Measurements from ENCODE around the gene CCNB1IP1. TPM values are rescaled to one million over a fixed set of nuclear protein-coding genes. Genes with fewer than 3 reads are reported as not detected.

CCNB1IP1 gene
- total RNA-seq, 1 donor from 2014 or later: 50.2 TPM

Other genes starting within 250 kb of the CCNB1IP1 start
- gene OR4K17, start 222.5 kb downstream of the CCNB1IP1 start, total RNA-seq: not detected in 2 replicates
- gene OR4N5, start 194.5 kb downstream of the CCNB1IP1 start, total RNA-seq: not detected in 2 replicates
- gene OR11G2, start 142.4 kb downstream of the CCNB1IP1 start, total RNA-seq: not detected in 2 replicates
- gene OR11H6, start 109.6 kb downstream of the CCNB1IP1 start, total RNA-seq: not detected in 2 replicates
- gene OR11H7, start 104.3 kb downstream of the CCNB1IP1 start, total RNA-seq: not detected in 2 replicates
- not detected in 2 replicates for gene OR11H4, start 94.0 kb downstream of the CCNB1IP1 start, total RNA-seq
- 9.6 and 11.3 TPM in 2 replicates for gene TTC5, start 27.3 kb downstream of the CCNB1IP1 start, total RNA-seq
- gene PARP2, start 10.4 kb upstream of the CCNB1IP1 start, total RNA-seq: 17.2 and 21.1 TPM in 2 replicates
- gene TEP1, start 80.2 kb upstream of the CCNB1IP1 start, total RNA-seq: 17.1 and 21.8 TPM in 2 replicates
- gene KLHL33, start 102.9 kb upstream of the CCNB1IP1 start, total RNA-seq: 0.05 and 0.16 TPM in 2 replicates
- 33.2 and 36.2 TPM in 2 replicates for gene OSGEP, start 121.5 kb upstream of the CCNB1IP1 start, total RNA-seq
- gene APEX1, start 121.9 kb upstream of the CCNB1IP1 start, total RNA-seq: 125 and 145 TPM in 2 replicates
- gene PIP4P1, start 128.2 kb upstream of the CCNB1IP1 start, total RNA-seq: 21.1 and 22.2 TPM in 2 replicates
- 4.9 and 5.2 TPM in 2 replicates for gene PNP, start 136.1 kb upstream of the CCNB1IP1 start, total RNA-seq
- not detected in 2 replicates for gene RNASE10, start 172.3 kb upstream of the CCNB1IP1 start, total RNA-seq
- gene RNASE9, start 227.8 kb upstream of the CCNB1IP1 start, total RNA-seq: not detected in 2 replicates

Data from myocyte (in vitro differentiated cells).